Amniotic stem cell (primary cell): ENCODE data around the gene COL7A1.

ENCODE experiments used
- DNase-seq: peaks from one replicate; lab custom pipeline; 2025; lab: John Stamatoyannopoulos, UW

The COL7A1 gene

DNA sequence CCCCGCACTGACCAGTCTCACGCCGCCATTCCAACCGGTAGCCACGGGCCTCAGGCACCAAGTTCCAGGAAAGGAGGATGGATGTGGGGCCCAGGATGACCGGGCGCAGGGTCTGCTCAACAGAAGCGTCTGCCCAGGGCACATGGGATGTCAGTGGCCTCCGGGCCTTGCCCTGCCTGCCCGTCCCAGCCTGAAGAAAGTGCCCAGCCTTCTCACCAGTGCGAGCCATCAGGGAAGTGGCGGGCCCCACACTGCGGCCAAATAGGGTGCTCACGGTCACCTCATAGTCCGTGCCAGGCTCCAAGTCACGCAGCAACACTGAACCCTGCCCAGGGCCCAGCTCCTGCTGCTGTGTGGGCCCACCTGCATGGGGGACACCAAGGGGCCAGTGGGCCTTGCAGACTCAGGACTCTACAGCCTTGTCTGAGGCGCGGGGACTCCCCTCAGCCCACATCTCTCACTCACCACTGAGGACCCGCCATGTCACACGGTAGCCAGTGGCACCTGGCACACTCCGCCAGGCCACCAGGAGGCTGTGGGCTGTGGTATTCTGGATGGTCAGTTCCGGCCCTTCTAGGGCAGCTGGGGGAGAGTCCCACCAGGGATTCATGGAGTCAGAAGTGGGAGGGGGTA, 3.1 kb downstream of the COL7A1 start:
- DNase-seq = no peak

DNA sequence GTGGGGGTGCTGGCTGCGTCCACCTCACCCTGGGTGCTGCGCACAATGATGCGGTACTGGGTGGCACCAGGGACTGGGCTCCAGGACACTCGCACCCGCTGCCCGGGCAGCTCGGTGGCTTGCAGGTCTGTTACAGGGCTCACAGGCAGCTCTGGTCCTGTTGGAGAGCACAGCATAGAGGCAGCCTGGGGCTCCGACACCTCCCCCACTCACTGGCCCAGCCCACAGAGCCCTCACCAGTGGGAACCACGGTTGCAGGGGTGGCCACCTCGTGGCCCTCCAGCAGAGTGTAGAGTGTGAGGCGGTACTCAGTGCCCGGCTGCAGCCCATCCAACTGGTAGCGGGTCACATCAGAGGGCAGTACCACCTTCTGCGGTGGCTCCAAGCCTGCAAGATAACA, 3.7 kb downstream of the COL7A1 start:
- no peak for DNase-seq

DNA sequence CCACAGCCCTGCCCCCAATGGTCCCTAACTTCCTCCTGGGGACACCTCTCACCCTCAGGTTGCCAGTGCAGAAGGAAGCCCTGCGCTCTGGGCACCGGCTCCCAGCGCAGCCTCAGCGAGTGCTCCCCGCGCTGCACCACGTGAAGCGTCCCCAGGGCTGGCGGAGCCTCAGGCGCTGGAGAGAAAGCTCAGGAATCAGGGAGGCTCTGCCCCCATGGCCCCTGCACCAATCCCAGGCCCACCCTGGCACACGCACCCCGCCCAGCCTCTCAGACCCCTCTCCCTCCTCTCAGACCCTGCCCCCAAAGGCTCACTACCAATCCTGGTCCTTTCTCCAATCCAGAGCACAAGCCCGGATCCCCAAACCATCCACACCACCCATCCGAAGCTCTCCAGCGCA, 6.9 kb downstream of the COL7A1 start:
- DNase-seq = no peak

DNA sequence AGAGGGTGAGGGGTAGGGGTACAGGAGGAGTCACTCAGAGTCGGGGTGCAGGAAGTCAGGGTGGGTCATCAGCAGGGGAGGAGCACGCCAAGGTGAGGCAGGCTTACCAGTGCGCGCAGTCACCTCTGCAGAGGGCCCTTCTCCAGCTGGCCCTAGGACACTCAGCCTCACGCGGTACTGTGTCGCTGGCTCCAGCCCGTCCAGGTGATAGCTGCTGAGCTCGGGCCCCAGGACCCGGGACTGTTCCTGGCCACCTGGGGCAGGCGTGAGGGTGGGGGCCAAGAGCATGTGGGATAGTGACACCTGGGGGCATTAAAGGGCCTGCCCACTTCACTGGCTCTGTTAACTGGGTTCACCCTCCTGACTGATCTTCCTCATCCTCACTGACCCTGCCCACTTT, 7.4 kb downstream of the COL7A1 start:
- no peak for DNase-seq

DNA sequence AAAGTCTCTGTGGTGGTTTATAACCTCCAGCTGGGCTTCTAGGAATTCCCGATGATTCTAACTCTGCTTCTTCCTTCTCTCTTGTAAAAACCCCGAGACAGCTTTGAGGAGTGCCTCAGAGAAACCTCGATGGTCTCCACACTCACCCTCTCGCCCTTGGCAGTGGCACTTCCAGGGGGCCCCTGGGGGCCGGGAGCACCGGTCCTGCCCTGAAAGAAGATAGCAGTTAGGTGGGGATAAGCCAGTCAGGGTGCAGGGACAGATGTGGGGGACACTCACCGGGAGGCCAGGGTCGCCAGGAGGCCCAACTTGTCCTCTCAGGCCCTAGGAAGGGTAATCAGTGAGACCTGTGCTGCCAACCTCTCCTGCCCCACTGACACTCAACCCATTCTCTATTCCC, 9.7 kb downstream of the COL7A1 start:
- DNase-seq = no peak

DNA sequence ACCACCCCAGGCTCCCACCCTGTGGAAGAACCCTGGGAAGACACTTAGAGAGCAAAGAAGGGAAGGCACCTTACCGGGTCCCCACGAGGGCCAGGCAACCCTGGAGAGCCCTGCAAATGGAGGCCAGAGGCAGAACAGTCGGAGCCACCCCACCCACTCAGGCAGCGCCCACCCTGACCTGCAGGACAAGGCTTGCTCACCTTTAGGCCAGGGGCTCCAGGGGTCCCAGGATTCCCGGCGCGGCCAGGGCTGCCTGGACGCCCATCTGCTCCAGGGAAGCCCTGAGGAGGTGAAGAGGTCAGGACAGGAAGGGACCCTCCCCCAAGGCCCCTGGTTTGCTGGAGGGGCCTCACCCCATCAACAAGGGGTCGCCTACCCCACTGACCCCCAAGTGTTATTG, 10.3 kb downstream of the COL7A1 start:
- no peak for DNase-seq

DNA sequence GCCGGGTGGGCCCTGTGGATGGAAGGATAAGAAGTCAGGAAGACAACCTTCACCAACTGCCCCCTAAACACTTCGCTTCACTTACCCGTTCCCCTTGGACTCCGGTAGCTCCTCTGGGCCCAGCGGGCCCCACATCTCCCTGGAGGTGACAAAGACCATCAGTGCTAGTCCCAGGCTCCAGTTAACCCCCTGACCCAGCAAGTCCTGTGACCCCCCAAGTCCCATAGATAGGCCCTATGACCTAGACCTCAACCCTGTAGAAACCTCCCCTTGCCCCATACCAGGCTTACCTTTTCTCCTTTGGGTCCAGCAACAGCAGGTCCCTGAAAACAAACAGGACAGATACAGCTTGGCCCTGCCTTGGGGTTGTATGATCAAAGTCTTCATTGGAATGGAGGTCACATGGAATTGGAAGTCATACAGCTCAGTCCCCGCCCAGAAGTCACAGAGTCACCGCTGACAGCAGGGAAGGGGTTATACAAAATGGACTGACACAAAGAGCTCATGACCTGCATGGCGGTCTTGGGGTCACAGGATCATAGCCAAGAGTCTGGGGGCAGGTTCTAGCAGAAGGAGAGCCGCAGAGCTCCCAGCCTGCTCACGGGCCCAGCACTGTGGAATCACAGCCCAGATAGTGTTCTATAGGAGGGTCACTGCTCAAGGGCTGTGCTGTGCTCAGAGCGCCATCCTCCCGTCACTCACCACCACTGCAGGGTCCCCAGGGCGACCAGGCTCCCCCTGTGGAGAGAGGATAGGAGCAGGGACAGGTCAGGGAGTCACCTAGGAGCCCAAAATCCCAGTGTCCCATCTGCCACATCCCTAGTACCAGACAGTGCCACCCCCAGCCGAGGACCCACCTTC, 13.3 kb downstream of the COL7A1 start:
- DNase-seq = no peak

DNA sequence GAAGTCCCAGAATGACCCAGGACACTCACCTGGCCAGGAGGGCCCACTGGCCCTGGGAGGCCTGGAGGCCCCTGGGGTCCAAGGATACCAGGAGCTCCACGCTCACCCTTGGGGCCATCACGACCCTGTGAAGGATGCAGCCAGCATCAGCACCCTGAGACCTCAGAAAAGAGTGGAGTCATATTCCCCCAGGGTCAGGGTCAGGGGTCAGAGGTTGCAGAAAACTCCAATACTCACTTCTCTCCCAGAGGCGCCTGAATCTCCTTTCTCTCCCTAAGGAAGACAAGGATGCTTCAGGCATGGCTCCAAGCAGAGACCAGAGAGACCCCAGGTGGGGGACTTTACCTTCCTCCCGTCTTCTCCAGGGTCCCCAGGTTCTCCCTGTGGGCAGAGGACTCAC, 18.5 kb downstream of the COL7A1 start:
- DNase-seq = no peak

DNA sequence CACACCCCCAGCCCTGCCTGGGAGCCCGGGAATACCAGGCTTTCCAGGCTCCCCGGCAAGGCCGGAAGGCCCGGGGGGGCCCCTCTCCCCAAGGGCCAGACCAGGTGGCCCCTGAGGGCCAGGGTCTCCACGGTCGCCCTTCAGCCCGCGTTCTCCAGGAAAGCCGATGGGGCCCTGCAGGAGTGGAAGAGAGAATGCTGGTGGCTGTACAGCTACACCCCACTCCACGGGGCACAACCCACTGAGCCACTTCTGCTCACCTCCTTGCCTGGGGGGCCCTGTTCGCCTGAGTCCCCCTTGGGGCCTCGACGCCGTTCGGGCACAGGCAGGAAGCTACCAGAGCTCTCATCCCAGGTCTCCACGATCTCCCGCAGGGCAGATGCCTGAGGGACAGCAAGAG, 19.8 kb downstream of the COL7A1 start:
- DNase-seq = no peak

DNA sequence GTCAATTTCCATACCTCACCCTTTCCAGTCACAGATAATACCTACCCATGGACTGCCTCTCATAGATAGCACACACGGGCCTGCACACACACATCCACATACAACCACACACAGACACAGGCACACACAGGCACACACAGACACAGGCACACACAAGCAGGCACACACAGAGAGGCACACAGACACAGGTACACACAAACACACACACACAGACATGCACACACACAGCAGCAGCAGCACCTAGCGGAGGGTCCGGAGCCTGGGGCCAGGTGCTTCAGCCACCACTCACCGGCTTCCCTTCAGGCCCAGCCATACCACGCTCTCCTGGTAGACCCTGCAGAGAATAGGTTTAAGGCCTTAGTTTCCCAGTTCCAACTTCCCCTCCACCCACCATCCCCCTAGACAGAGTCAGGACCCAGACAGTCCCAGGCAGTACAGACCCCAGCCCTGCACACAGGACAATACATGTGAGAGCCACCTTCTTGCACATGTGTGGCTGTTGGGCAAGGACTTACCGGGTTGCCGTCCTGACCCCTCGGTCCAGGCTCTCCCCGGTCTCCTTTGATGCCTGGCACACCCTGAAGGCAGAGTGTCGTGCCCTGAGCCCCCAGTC, 21.1 kb downstream of the COL7A1 start:
- no peak for DNase-seq

DNA sequence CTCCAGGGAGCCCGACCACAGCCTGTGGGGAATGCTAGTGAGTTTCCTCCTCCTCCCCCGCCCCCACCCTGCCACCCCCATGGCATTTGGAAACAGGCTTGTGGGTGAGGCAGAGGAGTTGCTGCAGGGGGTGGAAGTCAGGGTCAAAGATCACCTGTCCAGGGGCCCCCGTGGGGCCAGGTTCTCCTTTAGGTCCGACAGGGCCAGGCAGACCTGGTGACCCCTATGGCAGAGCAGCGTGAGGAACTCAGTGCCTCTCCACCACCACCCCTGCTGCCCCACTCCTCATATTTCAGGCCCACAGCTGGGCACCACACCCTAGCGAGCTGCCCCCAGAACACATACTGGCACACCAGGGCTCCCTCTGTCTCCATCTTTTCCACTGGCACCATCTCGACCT, 22.6 kb downstream of the COL7A1 start:
- DNase-seq = no peak

DNA sequence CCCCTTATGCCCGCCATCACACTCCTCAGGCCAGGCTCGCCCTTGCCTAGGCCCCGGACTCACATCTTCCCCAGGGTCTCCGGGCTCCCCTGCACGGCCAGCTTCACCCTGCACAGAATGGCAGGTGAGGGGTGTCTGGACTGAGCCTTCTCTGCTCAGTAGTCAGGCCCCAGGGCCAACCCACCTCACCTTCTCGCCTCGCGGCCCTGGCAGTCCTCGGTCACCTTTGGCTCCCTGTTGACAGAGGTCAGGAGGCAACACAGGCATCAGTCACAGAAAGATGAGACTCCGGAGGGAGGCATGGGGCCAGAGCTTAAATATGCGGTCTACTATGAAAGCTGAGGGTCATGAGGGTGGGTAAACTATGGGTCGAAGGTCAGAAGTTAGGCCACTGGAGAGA, 23.2 kb downstream of the COL7A1 start:
- no peak for DNase-seq

DNA sequence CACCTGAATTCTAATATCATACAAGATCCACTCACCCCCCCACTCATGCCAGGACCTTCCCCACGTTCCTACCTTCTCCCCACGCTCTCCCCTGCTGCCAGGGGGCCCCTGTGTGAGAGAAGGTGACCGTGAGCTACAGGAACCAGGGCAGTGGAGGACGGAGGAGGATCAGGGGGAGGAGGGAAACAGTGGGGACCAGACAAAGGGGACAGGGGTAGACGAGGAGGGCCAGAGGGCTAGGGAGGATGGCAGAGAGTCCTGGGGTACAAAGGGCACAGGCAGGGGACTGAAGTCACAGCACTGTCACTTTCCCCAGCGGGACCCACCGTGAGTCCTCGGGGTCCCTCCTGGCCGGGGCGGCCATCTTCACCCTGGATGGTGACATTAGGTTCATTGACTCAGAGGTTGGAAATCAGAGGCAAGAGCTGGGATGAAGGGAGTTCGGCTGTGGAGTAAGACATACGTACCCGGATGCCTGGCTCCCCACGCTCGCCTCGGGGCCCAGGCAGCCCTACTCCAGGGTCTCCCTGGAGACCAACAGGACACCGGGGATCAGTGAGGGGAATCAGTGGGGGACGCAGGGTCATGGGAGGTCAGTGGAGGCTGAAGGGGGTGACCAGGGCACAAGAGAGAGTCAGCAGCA, 25.2 kb downstream of the COL7A1 start:
- DNase-seq = no peak

DNA sequence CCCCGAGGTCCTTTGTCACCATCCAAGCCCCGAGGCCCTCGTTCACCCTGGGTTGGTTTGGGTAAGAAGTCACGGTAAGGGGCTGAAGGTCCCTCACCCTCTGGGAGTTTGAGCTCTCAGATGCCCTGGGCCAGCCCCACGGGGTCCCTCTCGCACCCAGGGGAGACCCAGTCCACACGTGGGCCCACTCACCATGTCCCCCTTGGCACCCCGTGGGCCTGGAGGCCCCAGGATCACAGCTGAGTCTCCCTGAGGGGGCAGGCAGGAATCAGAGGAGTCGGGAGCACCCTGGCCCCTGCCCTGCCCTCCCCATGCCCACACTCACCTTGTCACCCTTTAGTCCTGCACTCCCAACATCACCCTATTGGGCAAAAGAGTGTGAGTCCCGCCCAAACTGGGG, 25.7 kb downstream of the COL7A1 start:
- DNase-seq = no peak

DNA sequence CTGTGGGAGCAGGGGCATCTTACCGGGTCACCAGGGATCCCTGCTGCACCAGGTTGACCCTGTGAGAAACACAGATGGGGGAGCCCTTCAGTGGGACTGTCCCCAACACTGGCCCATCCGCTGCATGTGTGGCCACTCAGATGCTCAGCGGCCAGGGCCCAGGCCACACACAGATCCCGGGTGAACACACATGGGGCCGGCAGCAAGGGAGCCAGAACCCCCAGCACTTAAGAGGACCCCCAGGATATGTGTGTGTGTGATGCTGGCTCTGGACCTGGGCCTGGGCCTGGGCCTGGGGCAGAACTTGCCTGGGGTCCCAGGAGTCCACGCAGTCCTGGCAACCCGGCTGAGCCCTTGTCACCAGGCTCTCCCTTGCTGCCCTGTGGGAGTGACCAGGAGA, 26.7 kb downstream of the COL7A1 start:
- DNase-seq = no peak

DNA sequence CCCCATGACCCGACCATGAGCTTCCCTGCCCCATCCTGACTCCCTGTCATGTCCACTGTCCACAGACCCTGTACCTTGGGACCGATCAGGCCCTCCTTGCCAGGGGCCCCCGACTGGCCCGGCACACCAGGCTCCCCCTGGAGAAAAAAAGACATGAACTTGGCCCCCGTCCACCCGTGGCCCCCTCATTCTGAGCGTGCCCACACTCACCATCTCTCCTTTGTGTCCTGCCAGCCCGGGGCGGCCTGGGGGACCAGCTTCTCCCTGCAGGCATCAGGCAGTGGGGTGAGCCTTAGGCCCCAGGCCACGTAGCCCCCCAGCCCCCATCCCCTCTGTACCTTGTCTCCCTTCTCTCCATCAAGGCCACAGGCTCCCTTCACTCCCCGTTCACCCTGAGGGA, 27.6 kb downstream of the COL7A1 start:
- DNase-seq = no peak

DNA sequence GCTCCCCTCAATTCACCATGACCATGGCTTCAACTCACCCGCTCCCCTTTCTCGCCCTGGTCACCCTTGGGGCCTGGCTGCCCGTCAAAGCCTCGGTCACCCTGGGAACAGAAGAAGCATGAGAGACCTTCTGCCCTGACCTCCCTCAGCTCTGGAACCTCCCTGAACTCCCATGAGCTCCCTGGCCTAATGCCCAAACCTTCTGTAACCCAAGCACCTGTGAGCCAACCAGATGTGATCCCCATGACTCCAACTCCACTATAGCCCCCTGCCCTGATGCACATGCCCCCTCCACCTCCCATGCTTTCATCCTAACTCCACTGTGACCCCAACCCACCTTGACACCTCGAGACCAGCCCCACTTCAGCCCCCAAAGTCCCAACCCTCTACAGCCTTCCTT, 28.0 kb downstream of the COL7A1 start:
- no peak for DNase-seq

DNA sequence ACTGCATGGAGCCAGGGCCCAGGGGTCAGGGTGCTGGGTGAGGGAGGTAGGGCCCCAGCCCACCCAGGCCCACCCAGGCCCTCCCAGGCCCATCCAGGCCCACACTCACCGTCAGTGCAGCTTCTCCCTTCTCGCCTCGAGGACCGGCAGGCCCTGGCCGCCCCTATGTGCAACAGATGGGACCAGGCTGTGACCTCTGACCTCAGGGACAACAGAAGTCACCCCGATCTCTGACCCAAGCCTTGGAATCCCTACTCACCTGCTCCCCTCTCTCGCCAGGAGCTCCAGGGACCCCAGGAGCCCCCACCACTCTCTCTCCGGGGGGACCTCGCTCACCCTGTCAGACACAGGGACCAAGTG, 28.7 kb downstream of the COL7A1 start:
- DNase-seq = no peak

DNA sequence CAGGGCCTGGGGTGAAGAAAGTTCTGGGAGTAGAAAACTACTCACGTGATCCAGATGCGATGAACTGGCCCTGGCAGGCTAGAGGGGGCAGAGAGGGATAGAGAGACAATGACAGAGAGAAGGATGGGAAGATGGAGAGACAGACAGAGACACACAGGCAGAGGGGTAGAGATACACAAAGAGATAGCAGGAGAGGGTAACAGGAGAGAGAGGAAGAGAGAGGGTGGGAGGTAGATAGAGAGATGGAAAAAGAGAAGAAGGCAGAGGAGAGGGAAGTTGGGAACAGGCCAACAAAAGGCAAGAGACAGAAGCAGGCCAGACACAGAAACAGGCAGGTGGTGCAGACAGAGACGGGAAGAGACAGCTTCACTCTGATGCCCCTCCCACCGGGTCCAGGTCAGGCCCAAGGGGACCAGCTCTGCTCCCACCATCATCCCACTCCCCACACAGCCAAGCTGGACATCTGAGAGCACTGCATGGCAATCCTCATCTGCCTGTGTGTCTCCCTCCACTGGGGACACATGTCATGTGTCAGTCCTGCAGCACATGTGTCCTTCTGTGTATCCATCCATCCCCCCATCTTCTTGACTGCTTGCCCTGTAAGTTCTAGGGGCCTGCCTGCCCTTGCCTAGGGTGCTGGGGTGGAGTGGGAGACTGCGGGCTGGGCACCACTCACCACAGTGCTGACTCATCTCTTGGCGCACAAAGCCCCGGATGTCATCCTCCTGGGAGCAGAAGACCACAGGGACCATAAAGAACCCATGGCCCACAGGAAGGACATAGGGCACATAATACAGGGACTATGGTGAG, 29.3 kb downstream of the COL7A1 start:
- peak; percentile 40 for DNase-seq

DNA sequence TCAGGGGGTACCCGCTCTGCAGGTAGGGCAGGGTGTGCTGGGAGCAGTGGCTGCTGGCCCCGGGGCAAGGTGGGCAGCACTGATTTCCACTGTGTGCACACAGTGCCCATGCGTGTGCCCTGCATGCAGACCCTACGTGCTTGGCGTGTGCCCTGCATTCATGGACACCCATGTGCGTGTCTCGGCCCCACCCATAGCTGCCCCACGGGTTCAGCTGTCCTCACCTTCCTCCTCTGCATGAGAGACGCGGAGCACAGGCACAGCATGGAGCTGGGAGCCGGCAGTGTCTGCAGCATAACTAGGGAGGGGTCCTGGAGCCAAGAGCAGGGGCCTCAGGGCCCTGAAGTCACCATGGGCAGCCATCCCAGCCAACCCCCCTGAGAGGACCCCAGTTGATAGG, 29.9 kb downstream of the COL7A1 start:
- no peak for DNase-seq

DNA sequence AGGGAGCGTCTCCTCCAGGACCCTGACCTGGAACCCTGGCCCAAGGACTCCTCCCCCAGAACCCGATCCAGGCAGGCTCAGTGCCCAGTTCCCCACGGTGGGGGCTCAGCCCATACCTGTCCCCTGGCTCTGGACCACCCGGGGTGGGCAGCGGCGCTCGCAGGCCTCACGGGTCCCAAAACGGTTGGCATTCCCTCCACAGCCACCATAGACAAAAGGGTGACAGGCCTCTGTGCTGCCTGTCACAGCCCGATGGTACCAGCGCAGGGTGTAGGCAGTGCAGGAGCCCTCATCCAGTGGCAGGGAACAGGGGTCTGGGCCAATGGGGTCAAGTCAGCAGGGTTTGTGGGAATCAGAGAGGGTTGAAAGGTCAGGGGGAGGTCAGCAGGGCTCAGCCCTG, 30.5 kb downstream of the COL7A1 start:
- no peak for DNase-seq

DNA sequence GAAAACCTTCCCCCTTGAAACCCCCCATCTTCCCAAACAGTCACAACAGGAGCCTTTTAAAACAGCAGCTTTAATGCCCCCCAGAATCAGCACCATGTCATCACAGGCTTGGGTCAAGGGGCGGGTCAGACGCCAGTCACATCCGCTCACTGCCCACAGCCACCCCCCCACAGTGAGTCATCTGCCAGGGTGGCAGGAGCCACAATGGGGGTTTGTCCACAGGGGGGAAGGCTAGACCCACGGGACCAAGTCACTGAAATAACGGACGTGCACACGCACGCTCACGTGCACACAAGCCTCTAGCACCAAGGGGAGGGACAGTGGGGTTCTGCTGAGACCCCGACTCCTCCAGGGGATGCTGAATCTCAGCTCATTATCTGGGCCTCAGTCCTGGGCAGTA, 31.1 kb downstream of the COL7A1 start:
- DNase-seq = peak; percentile 50
